ENCODE measurements around the gene LRBA. TPM values are rescaled to one million over a fixed set of nuclear protein-coding genes. Genes with fewer than 3 reads are reported as not detected.

Gene LRBA
- total RNA-seq, 1 experiment from 2014 or later: 69.1 TPM

- ChIA-PET POLR2A (no interaction called here), CTCF (interaction anchor here (2.7 kb wide), 1 partner anchor 14 kb away, joined by 9 read pairs; no protein-coding TSS in a partner anchor)
- Mint-ChIP-seq H3K4me1 (peaks cover 20% of the 10 kb centered on the region), H3K4me3 (no peak overlapping the region), H3K36me3 (no peaks in the 10 kb centered on the region), H3K9me3 (no peaks in the 10 kb centered on the region), H3K27me3 (ENCODE audit: low read depth) (no peaks in the 10 kb centered on the region), H3K27ac (0 out of 2 replicates have a peak overlapping the region, but pooled peaks have one; percentile 2)
- TF ChIP-seq JAZF1 (CRISPR knock-in tag; IDR thresholded peaks at IDR 0.05) (no peak), MLX (CRISPR knock-in tag; IDR thresholded peaks at IDR 0.05) (no peak), PREB (CRISPR knock-in tag; IDR thresholded peaks at IDR 0.05; ENCODE audit: borderline replicate concordance) (no peak), FOXP1 (CRISPR knock-in tag; IDR thresholded peaks at IDR 0.05; ENCODE audit: borderline replicate concordance) (no peak), ZNF121 (CRISPR knock-in tag; IDR thresholded peaks at IDR 0.05) (no peak), MXD4 (CRISPR knock-in tag; IDR thresholded peaks at IDR 0.05; ENCODE audit: borderline replicate concordance) (no peak), NR1H2 (CRISPR knock-in tag; IDR thresholded peaks at IDR 0.05) (no peak)
- ATAC-seq (no peak), DNase-seq (ENCODE audit: low spot score) (no peak)
These were observed 40.3 kb downstream of the LRBA start for GRCh38 chr4:150974750-150975149.

GRCh38 chr4:150974252-150974640 is 40.8 kb downstream of the LRBA start:
- ChIA-PET POLR2A (no interaction called here), CTCF (interaction anchor here (2.7 kb wide), 1 partner anchor 13 kb away, joined by 9 read pairs; no protein-coding TSS in a partner anchor)
- Mint-ChIP-seq H3K27ac (peak overlapping the region; percentile 26; the same call in 1 of the 2 replicates), H3K27me3 (ENCODE audit: low read depth) (no peaks in the 10 kb centered on the region), H3K36me3 (peaks cover under 1% of the 10 kb centered on the region; the same call in 1 of the 2 replicates), H3K4me3 (no peak overlapping the region), H3K9me3 (no peaks in the 10 kb centered on the region), H3K4me1 (peaks cover 18% of the 10 kb centered on the region)
- DNase-seq (ENCODE audit: low spot score) (no peak), ATAC-seq (no peak)
- no peak for TF ChIP-seq CDX4 (CRISPR knock-in tag; IDR thresholded peaks at IDR 0.05; ENCODE audit: borderline replicate concordance)
- no peak for TF ChIP-seq ZNF138 (CRISPR knock-in tag; conservative IDR thresholded peaks at IDR 0.05)
- no peak for TF ChIP-seq NR3C1 (CRISPR knock-in tag; conservative IDR thresholded peaks at IDR 0.05; ENCODE audit: low read depth)

GRCh38 chr4:150973626-150974251 is 41.3 kb downstream of the LRBA start:
- POLR2A ChIA-PET: no interaction called here
- no peaks in the 10 kb centered on the region for H3K9me3 Mint-ChIP-seq
- H3K4me3 Mint-ChIP-seq: no peak overlapping the region
- H3K36me3 Mint-ChIP-seq: peaks cover 3% of the 10 kb centered on the region; the same call in 1 of the 2 replicates
- H3K27ac Mint-ChIP-seq: 0 out of 2 replicates have a peak overlapping the region, but pooled peaks have one; percentile 26
- no peak for TF ChIP-seq MAX (CRISPR knock-in tag; IDR thresholded peaks at IDR 0.05)
- no peak for TF ChIP-seq ATF1 (CRISPR knock-in tag; IDR thresholded peaks at IDR 0.05)
- no peak for TF ChIP-seq KAT7 (CRISPR knock-in tag; IDR thresholded peaks at IDR 0.05; ENCODE audit: borderline replicate concordance)
- TF ChIP-seq PRDM15 (CRISPR knock-in tag; IDR thresholded peaks at IDR 0.05): no peak
- H3K4me1 Mint-ChIP-seq: peaks cover 17% of the 10 kb centered on the region
- no peaks in the 10 kb centered on the region for H3K27me3 Mint-ChIP-seq (ENCODE audit: low read depth)
- ATAC-seq (no peak), DNase-seq (ENCODE audit: low spot score) (no peak)
- CTCF ChIA-PET: interaction anchor here (2.7 kb wide), 1 partner anchor 13 kb away, joined by 9 read pairs; no protein-coding TSS in a partner anchor
